ENCODE results near the gene PDXK. TPM values are rescaled to one million over a fixed set of nuclear protein-coding genes. Genes with fewer than 3 reads are reported as not detected.

The PDXK gene
- total and polyA plus RNA-seq, 3 donors from 2014 or later = 277 to 871 (median 327) TPM

- H3K4me3 ChIP-seq = no peak overlapping the region
- H3K36me3 ChIP-seq (ENCODE audit: low read depth, missing control alignments) = no peaks in the 10 kb centered on the region
- no peaks in the 10 kb centered on the region for H3K27me3 ChIP-seq
- H3K27ac ChIP-seq = no peak overlapping the region
- 77 to 79% methylated on average over 6 of the region's 6 CpGs for WGBS, 2 donors
- no peaks in the 10 kb centered on the region for H3K9me3 ChIP-seq
- intact Hi-C loops (cut with DNase I; ENCODE audit: low total_unique reads) = no loop called here
- DNase-seq = no peak
- TF ChIP-seq POLR2A (IDR thresholded peaks at IDR 0.05) = no peak
- TF ChIP-seq CTCF (IDR thresholded peaks at IDR 0.05) = no peak
- peaks cover 14% of the 10 kb centered on the region for H3K4me1 ChIP-seq
These were observed 53.5 kb downstream of the PDXK start for GRCh38 chr21:43772425-43772821.

- Histone ChIP-seq H3K27me3 (no peaks in the 10 kb centered on the region), H3K27ac (no peak overlapping the region), H3K9me3 (no peaks in the 10 kb centered on the region), H3K36me3 (ENCODE audit: low read depth, missing control alignments) (no peaks in the 10 kb centered on the region), H3K4me1 (peaks cover 11% of the 10 kb centered on the region), H3K4me3 (no peak overlapping the region)
- intact Hi-C loops (cut with DNase I; ENCODE audit: low total_unique reads) = no loop called here
- TF ChIP-seq POLR2A (IDR thresholded peaks at IDR 0.05) (no peak), CTCF (IDR thresholded peaks at IDR 0.05) (no peak)
- 92 to 94% methylated on average over 4 to 10 of the region's 10 CpGs for WGBS, 2 donors
- DNase-seq = no peak
These were observed 55.2 kb downstream of the PDXK start for GRCh38 chr21:43774163-43774562.

- DNase-seq = no peak
- Histone ChIP-seq H3K4me1 (peaks cover 12% of the 10 kb centered on the region), H3K27me3 (no peaks in the 10 kb centered on the region), H3K4me3 (peak overlapping the region; percentile 86 to 97), H3K36me3 (ENCODE audit: low read depth, missing control alignments) (no peaks in the 10 kb centered on the region), H3K9me3 (no peaks in the 10 kb centered on the region), H3K27ac (peak overlapping the region in 1 of 2 donors; percentile 90)
- TF ChIP-seq POLR2A (IDR thresholded peaks at IDR 0.05) = no peak
- no peak for TF ChIP-seq CTCF (IDR thresholded peaks at IDR 0.05)
- WGBS, 2 donors = 49 to 62% methylated on average over 12 of the region's 12 CpGs
- intact Hi-C loops (cut with DNase I; ENCODE audit: low total_unique reads) = no loop called here
These were observed 56.3 kb downstream of the PDXK start for GRCh38 chr21:43775190-43775589.

- Histone ChIP-seq H3K9me3 (no peaks in the 10 kb centered on the region), H3K4me1 (peaks cover 12% of the 10 kb centered on the region), H3K4me3 (peak within 1 kb of the TSS; percentile 86 to 97), H3K36me3 (ENCODE audit: low read depth, missing control alignments) (no peaks in the 10 kb centered on the region), H3K27me3 (no peaks in the 10 kb centered on the region), H3K27ac (peak within 1 kb of the TSS; percentile 86 to 90)
- DNase-seq = peak; percentile 90
- intact Hi-C loops (cut with DNase I; ENCODE audit: low total_unique reads) = no loop called here
- TF ChIP-seq POLR2A (IDR thresholded peaks at IDR 0.05) (no peak), CTCF (IDR thresholded peaks at IDR 0.05) (no peak)
- WGBS, 2 donors = 0% methylated on average over 11 to 55 of the region's 71 CpGs
These were observed 57.0 kb downstream of the PDXK start, which contains the start of gene CSTB for GRCh38 chr21:43775795-43776430. Gene CSTB, minus strand, starts transcription at chr21:43776308. Its CDS starts 39 bp downstream, at chr21:43776269.

GRCh38 chr21:43777953-43778352 is 59.0 kb downstream of the PDXK start:
- DNase-seq = no peak
- 87 to 100% methylated on average over 3 to 5 of the region's 5 CpGs for WGBS, 2 donors
- intact Hi-C loops (cut with DNase I; ENCODE audit: low total_unique reads) = no loop called here
- peaks cover 12% of the 10 kb centered on the region for H3K4me1 ChIP-seq
- H3K27me3 ChIP-seq = no peaks in the 10 kb centered on the region
- H3K27ac ChIP-seq = peak overlapping the region; percentile 53 to 64
- TF ChIP-seq CTCF (IDR thresholded peaks at IDR 0.05) (no peak), POLR2A (IDR thresholded peaks at IDR 0.05) (no peak)
- no peaks in the 10 kb centered on the region for H3K9me3 ChIP-seq
- no peaks in the 10 kb centered on the region for H3K36me3 ChIP-seq (ENCODE audit: low read depth, missing control alignments)
- no peak overlapping the region for H3K4me3 ChIP-seq

All from testis (tissue), 3 donors.